Keratinocyte (primary cell): Measurements from ENCODE around the gene SMAD5.

Source experiments
- CTCF ChIP-seq, 3 experiments: IDR thresholded peaks in 1 of 3; conservative IDR thresholded peaks in 1 of 3; optimal IDR thresholded peaks in 1 of 3; 2 replicates in 2 of 3; 3 replicates in 1 of 3; pipeline versions ENCODE3 to v1.5.1; 2011; ENCODE audit warnings: low read length in 3 of 3, mild to moderate bottlenecking in 3 of 3, moderate library complexity in 2 of 3, control low read depth in 1 of 3, inconsistent platforms in 1 of 3; ENCODE audit not compliant: insufficient read depth in 2 of 3; ENCODE audit errors: extremely low read depth in 1 of 3
- EZH2 ChIP-seq: IDR thresholded peaks from one replicate; pipeline ENCODE4 v1.6.1; 2012; ENCODE audit warnings: inconsistent platforms, mild to moderate bottlenecking, low read length, moderate library complexity

DNA sequence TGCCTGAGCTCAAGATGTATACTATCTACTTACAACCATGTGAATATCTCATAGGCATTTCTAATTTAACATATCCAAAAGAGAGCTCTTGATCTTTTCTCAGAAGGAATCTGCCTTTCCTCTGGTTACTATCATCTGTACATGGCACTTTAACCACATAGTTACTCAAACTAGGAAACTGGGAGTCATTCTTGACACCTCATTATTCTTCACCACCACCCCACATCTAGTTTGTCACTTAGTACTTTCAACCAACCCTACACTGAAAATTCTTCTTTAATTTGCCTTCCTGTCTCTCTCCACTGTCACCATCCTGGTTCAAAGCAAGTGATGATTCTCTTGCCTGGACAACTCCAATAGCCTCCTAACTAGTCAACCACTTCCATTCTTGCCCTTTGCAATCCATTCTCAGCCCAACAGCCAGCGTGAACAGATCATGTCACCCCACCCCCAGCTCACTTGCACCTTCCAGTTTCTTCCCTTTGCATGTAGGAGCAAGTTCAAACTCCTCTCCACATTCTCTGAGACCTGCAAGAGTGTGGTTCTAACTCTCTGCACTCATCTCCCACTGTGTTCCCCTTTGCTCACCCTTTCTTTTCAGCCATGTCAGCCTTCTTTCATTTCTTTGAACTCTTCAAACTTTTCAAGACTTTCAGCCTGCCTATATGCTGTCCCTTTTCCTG, 17.3 kb upstream of the SMAD5 start:
- TF ChIP-seq CTCF (optimal IDR thresholded peaks at IDR 0.05 in 1 of 3, IDR thresholded peaks at IDR 0.05 in 1 of 3, conservative IDR thresholded peaks at IDR 0.05 in 1 of 3; ENCODE audit: extremely low read depth in 1 of 3, insufficient read depth in 2 of 3, low read length in 3 of 3) (no peak), EZH2 (no peak)
